Measurements from ENCODE around the gene UTS2B. TPM values are rescaled to one million over a fixed set of nuclear protein-coding genes. Genes with fewer than 3 reads are reported as not detected.

Gene UTS2B
- total and polyA plus RNA-seq, 4 donors = 0.10 to 2.4 (median 0.31) TPM

DNA sequence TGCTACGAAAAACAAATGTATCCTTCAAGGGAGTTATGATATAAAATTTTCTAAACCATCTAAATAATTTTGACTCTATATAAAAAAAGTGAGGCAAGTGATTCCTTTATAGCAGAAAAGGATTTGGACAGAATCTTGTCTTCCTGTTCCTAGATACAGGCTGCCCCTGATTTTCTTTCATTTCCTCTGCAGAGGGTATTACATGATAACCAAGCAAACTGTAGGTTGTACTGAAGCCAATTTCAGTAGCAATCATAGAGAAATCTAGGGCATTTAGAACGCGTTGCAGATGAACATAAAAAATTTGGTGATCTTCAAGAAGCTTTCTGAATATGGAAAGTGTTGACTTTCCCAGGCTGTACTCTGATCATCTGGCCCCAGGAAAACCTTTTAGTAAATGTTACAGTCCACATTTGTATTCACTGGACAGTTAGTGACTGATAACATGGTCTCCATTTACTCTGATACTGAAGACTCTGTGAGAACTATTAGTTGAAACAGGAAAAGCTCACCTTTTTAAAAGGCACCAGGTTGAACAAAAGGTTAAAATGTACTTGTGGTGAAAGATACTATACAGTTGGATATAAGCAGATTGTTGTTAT is 9.1 kb upstream of the UTS2B start:
- DNase-seq (peak in 1 of 3 donors; percentile 44), ATAC-seq (ENCODE audit: insufficient read depth, low FRiP score) (no peak)
- Histone ChIP-seq H3K4me1 (ENCODE audit: control insufficient read depth in 5 of 5, insufficient read depth in 5 of 5, low read length in 5 of 5) (peaks cover 0 to 29% (median 12%) of the 10 kb centered on the region in 5 donors), H3K36me3 (ENCODE audit: control insufficient read depth in 4 of 4, insufficient read depth in 4 of 4, low read length in 4 of 4) (no peaks in the 10 kb centered on the region), H3K27me3 (ENCODE audit: control insufficient read depth in 3 of 3, insufficient read depth in 3 of 3, low read length in 2 of 3) (no peaks in the 10 kb centered on the region), H3K9me3 (ENCODE audit: control insufficient read depth in 4 of 4, insufficient read depth in 3 of 4, low read length in 3 of 4) (no peaks in the 10 kb centered on the region), H3K27ac (ENCODE audit: low read depth in 1 of 2, low read length in 1 of 2) (no peak overlapping the region), H3K9ac (ENCODE audit: insufficient read depth in 1 of 2, low read length in 2 of 2) (no peak overlapping the region), H3K4me3 (no peak overlapping the region)
- TF ChIP-seq, protein P1, sequence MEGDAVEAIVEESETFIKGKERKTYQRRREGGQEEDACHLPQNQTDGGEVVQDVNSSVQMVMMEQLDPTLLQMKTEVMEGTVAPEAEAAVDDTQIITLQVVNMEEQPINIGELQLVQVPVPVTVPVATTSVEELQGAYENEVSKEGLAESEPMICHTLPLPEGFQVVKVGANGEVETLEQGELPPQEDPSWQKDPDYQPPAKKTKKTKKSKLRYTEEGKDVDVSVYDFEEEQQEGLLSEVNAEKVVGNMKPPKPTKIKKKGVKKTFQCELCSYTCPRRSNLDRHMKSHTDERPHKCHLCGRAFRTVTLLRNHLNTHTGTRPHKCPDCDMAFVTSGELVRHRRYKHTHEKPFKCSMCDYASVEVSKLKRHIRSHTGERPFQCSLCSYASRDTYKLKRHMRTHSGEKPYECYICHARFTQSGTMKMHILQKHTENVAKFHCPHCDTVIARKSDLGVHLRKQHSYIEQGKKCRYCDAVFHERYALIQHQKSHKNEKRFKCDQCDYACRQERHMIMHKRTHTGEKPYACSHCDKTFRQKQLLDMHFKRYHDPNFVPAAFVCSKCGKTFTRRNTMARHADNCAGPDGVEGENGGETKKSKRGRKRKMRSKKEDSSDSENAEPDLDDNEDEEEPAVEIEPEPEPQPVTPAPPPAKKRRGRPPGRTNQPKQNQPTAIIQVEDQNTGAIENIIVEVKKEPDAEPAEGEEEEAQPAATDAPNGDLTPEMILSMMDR (IDR thresholded peaks at IDR 0.05; ENCODE audit: control extremely low read depth, extremely low read depth) = no peak
- WGBS, 2 donors = 55 to 75% methylated on average over 3 of the region's 3 CpGs

DNA sequence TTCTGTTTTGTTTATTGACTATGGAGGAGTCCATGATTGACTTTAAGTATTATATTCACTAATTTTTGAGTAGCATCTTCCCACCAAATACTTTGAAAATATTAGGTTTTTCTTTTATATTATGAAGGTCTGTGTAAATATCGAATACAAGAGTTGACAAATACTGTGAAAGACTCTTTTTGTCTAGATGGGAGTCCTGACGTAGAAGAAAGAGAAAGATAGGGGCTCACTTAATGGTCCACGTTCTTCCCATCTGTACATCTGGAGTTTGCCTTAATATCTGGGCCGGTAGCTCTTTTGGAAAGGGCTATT is 7.8 kb upstream of the UTS2B start:
- Histone ChIP-seq H3K9me3 (ENCODE audit: control insufficient read depth in 4 of 4, insufficient read depth in 3 of 4, low read length in 3 of 4) (no peaks in the 10 kb centered on the region), H3K27me3 (ENCODE audit: control insufficient read depth in 3 of 3, insufficient read depth in 3 of 3, low read length in 2 of 3) (no peaks in the 10 kb centered on the region), H3K4me1 (ENCODE audit: control insufficient read depth in 5 of 5, insufficient read depth in 5 of 5, low read length in 5 of 5) (peaks cover 0 to 30% (median 12%) of the 10 kb centered on the region in 5 donors), H3K9ac (ENCODE audit: insufficient read depth in 1 of 2, low read length in 2 of 2) (no peak overlapping the region), H3K27ac (ENCODE audit: low read depth in 1 of 2, low read length in 1 of 2) (no peak overlapping the region), H3K36me3 (ENCODE audit: control insufficient read depth in 4 of 4, insufficient read depth in 4 of 4, low read length in 4 of 4) (no peaks in the 10 kb centered on the region), H3K4me3 (no peak overlapping the region)
- DNase-seq = no peak
- no peak for ATAC-seq (ENCODE audit: insufficient read depth, low FRiP score)
- TF ChIP-seq, protein P1 (IDR thresholded peaks at IDR 0.05; ENCODE audit: control extremely low read depth, extremely low read depth) = no peak
- 91 to 94% methylated on average over 4 of the region's 4 CpGs for WGBS, 2 donors

DNA sequence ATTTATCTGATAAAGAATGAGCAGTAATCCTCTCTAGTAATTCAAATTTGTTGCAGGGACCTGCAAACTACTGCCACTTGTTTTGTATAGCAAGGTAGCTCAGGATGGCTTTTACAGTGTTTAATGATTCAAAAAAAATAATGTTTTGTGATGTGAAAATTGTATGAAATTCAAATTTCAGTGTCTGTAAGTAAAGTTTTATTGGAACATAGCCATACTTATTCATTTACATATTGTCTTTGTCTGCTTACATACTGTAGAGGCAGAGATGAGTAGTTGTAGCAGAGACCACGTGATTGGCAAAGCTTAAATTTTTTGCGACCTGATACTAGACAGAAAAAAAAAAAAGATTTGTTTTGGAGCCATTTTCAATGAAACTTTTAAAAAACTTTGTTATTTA is 6.5 kb upstream of the UTS2B start:
- H3K9me3 ChIP-seq (ENCODE audit: control insufficient read depth in 4 of 4, insufficient read depth in 3 of 4, low read length in 3 of 4) = no peaks in the 10 kb centered on the region
- H3K27ac ChIP-seq (ENCODE audit: low read depth in 1 of 2, low read length in 1 of 2) = no peak overlapping the region
- H3K4me1 ChIP-seq (ENCODE audit: control insufficient read depth in 5 of 5, insufficient read depth in 5 of 5, low read length in 5 of 5) = peaks cover 0 to 30% (median 0%) of the 10 kb centered on the region in 5 donors
- H3K36me3 ChIP-seq (ENCODE audit: control insufficient read depth in 4 of 4, insufficient read depth in 4 of 4, low read length in 4 of 4) = no peaks in the 10 kb centered on the region
- ATAC-seq (ENCODE audit: insufficient read depth, low FRiP score) (no peak), DNase-seq (no peak)
- H3K27me3 ChIP-seq (ENCODE audit: control insufficient read depth in 3 of 3, insufficient read depth in 3 of 3, low read length in 2 of 3) = no peaks in the 10 kb centered on the region
- no peak overlapping the region for H3K9ac ChIP-seq (ENCODE audit: insufficient read depth in 1 of 2, low read length in 2 of 2)
- no peak overlapping the region for H3K4me3 ChIP-seq
- TF ChIP-seq, protein P1 (IDR thresholded peaks at IDR 0.05; ENCODE audit: control extremely low read depth, extremely low read depth) = no peak
- 82 to 88% methylated on average over 2 of the region's 2 CpGs for WGBS, 2 donors

DNA sequence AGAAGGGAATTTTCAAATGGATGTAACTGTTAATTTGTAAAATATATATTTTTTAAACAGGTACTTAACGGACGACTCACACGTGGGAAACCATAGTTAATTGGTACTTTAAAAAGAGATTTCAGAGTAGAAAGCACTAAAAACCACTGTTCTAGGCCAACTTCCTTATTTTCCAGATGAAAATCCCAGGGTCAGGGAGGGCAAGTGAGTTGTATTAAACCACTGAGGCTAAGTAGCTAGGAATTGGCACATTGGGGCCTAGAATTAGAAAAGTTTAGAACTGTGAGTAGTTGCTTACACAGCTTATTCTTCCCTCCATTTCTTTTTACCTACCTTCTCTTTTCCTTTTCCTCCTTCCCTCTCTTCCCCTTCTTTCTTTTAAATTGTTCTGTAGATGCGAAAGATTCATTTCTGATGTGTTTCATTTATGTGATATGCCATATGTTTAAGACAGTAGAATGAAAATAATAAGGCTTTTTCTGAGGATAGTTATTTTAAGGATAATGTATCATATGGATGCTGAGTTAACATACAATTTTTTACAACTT is 4.1 kb upstream of the UTS2B start:
- no peaks in the 10 kb centered on the region for H3K9me3 ChIP-seq (ENCODE audit: control insufficient read depth in 4 of 4, insufficient read depth in 3 of 4, low read length in 3 of 4)
- no peaks in the 10 kb centered on the region for H3K27me3 ChIP-seq (ENCODE audit: control insufficient read depth in 3 of 3, insufficient read depth in 3 of 3, low read length in 2 of 3)
- TF ChIP-seq, protein P1 (IDR thresholded peaks at IDR 0.05; ENCODE audit: control extremely low read depth, extremely low read depth) = no peak
- H3K27ac ChIP-seq (ENCODE audit: low read depth in 1 of 2, low read length in 1 of 2) = no peak overlapping the region
- no peaks in the 10 kb centered on the region for H3K36me3 ChIP-seq (ENCODE audit: control insufficient read depth in 4 of 4, insufficient read depth in 4 of 4, low read length in 4 of 4)
- no peak for ATAC-seq (ENCODE audit: insufficient read depth, low FRiP score)
- H3K9ac ChIP-seq (ENCODE audit: insufficient read depth in 1 of 2, low read length in 2 of 2) = no peak overlapping the region
- peaks cover 0 to 31% (median 0%) of the 10 kb centered on the region in 5 donors for H3K4me1 ChIP-seq (ENCODE audit: control insufficient read depth in 5 of 5, insufficient read depth in 5 of 5, low read length in 5 of 5)
- DNase-seq = no peak
- no peak overlapping the region for H3K4me3 ChIP-seq
- WGBS, 2 donors = 78 to 82% methylated on average over 4 of the region's 4 CpGs

All from lung (tissue), 12 donors.